CD4-positive, alpha-beta T cell treated with Interleukin-15 for 1 hour (primary cell): Measurements from ENCODE around the gene APCDD1.

Source experiments
- DNase-seq: peaks from one replicate; pipeline ENCODE4 v3.0.0-alpha.2; 2020

The APCDD1 gene

DNA sequence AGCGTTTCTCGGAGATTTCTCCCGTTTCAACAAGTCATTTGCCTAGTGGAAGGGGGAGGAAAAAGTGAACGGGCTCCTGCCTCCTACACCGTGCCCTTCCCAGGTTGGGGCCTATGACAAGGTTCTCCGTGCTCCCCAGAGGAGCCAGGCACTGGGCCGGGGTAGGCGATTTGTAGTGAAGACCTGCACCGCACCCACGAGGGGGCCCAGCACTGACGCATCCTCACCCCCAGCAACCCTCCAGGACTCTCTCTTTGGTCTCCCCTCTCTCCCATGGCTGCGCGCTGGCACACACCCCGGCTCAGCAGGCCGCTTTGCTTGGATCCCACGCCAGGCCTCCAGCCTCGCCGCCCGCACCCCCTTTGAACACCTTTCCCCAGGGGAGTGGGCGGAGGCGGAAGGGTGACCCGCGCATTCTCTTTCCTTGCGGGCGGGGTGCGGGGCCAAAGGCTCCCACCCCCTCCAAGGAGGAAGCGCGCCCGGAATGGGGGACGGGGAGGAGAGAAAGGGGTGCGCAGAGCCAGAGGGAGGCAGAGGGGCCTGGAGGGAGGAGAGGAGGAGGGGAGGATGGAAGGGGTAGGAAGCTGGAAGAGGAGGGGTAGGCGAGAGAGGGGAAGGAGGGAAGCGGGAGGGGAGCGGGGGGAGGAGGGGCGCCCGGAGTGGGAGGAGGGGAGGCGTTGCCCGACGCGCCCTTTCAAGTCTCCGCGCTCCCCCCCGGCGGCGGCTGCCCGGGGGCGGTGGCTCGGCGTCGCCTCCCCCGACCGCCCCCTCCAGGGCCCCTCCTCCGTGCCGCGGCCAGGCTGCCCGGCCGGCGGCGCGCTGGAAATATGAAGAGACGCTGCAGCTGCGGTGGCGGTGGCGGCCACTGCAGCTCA, at the start of gene APCDD1:
Gene APCDD1 (plus strand): TSS at position 830 of the 875 bp plus-strand sequence. CDS start 347 bp downstream, outside the sequence.
- DNase-seq = no peak

DNA sequence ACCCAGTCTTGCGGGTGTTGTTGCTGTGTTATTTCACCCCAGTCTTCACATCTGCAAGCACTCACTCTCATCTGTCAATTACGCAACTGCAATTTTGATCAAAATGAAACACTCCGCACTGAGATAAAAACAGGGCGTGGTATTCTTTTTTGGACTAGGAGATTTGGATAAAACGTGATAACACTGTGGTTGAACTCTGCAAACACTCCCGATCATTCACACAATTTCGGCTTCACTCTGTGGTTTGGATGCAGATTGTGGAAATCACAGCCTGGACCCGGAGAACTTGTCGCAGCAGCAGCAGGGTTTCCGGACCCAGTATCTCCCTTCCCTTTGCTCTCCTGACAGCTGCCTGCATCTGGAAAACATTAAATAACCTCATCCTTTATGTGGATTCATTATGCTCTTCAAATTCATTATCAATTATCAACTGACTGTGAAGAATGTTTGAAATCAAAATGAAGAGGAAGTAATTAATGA, 49.4 kb upstream of the APCDD1 start:
- DNase-seq = no peak

- DNase-seq = no peak
Observed at GRCh38 chr18:10405816-10406663, 48.4 kb upstream of the APCDD1 start.

- DNase-seq = no peak
Observed at GRCh38 chr18:10408131-10408530, 46.3 kb upstream of the APCDD1 start.

DNA sequence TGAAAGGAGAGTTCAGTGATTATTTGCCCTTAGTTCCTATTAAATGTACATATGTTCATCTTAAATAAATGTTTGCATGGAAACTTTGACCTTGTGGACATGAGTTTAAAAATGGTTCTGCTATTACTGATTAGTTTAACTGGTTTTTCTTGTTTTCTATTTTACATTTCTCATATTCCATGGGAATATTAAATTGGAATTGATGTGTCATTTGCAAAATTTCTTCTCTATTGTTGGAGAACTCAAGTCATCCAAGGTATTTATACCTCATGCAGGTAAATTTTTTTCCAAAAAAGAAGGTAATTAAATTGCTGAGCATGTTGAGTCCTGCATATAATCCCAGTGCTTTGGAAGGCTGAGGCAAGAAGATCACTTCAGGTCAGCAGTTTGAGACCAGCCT, 45.4 kb upstream of the APCDD1 start:
- no peak for DNase-seq

DNA sequence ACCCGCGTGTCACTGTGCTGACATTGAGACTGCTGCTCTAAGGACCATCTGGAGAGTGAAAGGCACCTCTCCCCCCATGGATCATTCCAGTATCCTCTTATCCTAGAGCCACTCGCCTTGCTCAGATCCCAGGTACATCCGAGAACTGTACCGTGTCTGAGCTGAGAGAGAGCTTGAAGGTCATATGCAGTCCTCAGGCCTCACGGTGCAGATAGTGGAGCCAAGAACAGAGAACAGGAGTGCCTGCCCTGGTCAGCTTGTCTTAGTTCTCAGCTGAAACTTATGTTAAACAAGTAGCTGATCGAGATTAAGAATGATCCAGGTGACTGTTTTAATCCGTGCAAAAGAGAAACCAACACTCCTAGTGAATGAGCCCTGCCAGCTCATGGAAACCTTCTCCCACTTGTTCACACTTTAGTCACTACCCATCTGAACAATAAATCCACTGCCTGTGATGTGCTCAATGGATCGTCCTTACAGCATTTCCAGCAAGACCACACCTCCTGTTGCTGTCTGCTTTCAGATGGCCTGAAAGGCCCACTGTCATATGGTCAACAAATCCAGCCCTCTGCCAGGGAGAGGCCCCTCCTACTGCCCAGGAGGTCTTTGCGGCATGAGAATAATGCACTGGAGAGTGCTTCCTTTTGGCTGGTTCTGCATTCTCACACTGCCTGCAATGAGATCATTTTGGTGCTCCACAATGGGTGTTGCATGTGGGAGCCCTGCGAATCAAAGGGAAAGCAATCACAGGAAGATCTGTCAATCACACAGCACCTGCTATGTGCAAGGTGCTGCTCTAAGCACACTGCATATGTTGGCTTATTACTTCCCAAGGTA, 43.7 kb upstream of the APCDD1 start:
- DNase-seq = no peak

DNA sequence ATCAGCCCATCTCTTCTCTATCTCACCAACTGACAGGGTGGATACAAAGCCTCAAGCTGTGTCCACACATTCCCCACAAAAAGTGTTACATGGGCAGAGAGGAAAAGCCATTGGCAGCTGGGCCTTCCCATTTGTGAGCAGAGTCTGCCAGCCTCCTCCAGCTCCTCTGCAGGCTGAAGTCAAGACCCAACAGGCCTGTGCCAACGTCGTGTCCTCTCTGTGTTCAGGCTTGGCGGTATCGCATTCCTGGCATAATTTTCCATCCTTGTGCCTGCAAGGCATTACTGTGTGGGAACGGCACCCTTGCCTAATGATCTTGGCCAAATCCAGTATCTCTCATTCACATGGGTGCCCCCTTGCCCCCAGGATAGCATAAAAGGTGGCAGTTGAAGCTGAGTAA, 41.5 kb upstream of the APCDD1 start:
- DNase-seq = no peak

DNA sequence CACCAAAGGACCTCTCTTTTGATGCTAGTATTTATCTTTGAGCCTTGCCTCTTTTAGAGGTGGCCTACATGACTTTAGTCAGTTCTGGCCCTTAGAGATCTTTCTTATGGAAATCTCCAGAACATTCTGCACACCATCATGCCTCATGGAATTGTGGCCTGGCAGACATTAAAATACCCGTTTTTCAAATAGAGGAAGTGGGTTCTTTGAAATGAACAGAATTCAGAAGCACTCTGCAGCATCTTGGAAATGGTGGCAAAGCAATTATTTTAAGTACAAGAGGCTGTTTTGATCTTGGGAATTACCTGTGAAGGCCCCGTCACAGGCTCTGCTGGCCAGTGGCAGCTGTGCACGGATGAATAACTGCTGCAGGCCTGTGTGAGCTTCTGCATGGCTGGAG, 40.7 kb upstream of the APCDD1 start:
- DNase-seq = no peak

DNA sequence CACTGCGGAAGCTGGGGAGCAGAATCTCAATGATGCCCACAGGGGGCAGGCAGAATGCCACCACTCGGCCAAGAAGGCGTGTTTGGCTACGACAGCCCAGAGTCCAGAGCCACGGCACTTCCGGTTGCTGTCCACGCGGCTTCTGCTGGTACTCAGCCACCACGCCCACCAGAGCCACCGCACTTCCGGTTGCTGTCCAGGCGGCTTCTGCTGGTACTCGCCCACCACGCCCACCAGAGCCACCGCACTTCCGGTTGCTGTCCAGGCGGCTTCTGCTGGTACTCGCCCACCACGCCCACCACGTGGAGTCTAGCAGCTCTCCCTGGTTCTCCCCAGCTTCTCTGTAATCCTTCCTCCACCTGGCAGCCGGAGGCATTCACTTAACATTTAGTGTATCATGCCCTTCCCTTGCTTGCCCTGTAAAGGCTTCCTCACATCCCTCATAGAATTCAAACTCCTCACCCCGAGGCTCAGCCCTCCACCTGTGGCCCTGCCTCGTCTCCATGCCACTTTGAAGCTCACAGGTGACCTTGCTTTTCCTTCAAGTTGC, 40.1 kb upstream of the APCDD1 start:
- no peak for DNase-seq

DNA sequence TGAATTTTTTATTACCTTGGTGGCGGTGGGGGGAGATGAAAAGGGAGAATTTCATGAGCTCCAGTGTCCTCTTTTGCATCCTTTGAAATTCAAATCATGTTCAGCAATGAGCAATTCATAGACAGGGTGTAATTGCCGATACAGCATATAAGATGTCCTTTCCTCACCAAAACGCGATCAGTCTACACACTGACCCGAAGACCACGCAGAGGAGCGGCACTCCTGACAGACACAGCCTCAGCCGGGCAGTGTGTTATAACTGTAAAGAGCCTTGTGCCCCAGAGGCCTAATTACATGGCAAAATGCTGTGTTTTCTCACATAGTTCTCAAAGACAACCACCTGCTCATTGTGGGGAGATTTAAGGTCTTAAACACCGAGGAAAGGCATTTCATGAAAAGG, 38.4 kb upstream of the APCDD1 start:
- DNase-seq = no peak

- DNase-seq = no peak
Observed at GRCh38 chr18:10417191-10417590, 37.2 kb upstream of the APCDD1 start.

DNA sequence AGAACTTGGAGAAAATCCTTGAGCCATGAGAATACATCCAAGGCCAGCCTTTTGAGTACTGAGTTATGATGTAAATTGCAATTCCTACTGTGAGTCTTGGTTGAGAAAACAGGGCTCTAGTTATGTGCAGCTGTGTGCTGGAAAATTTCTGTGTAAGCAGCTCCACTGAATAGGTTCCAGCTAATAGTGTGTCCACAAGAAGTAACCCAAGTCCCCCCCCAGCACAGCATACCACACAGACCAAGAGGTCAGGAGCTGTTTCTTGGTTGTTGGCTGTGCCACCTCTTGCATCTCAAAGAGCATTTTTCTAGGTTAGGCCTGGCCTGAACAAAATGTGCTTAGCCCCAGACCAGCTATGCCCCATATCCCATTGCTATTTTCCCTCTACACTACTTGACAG, 36.8 kb upstream of the APCDD1 start:
- DNase-seq = no peak

DNA sequence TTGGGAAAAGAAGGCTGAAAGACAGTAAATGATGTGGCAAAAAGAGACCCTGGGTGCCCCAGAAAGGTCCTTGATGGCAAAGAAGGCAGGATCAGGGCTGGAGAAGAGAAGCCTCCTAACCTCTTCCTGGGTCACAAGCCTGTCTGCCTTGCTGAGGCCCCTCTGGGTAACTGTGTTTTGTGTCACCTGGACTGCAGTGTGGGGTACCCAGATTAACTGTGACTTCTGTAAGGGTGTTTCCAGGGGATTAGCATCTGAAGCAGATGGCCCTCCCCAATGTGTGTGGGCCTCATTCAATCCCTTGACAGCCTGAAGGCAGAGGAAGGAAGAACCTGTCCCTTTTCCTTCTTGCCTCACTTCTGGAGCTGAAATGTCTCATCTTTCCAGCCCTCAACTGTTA, 35.6 kb upstream of the APCDD1 start:
- DNase-seq = no peak

DNA sequence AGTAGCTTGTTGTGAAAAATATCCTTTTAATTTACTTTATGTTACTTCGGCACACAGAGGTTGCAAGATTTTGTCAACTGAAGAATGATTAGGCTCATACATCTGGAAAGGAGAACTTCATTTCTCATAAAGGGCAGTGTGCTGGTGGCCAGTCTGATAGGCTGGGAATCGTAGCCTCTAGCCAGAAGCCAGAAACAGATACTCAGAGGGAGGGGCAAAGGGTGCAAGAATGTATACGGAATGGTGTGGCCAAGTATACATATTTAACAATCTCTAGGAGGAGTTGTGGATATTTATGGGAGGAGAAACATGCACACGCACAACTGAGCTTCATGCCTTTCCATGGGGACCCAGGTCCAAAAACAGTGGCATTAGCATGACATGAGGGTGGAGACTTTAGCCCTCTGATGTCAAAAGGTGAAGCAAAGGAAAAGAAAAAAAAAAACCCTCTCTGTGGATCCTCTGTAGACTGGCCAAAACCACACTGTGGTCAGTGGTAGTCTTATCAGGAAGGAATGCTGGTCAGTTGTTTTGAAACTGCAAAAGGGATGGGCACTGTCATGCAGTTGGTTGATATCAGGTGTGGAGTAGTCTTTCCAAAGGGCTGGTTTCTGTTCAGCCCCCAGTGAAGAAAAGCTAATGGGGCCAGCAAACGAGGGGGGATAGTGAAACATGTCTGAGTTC, 34.9 kb upstream of the APCDD1 start:
- no peak for DNase-seq

GRCh38 chr18:10420561-10421352, 33.7 kb upstream of the APCDD1 start:
- no peak for DNase-seq

- no peak for DNase-seq
Observed at GRCh38 chr18:10421859-10422258, 32.6 kb upstream of the APCDD1 start.

DNA sequence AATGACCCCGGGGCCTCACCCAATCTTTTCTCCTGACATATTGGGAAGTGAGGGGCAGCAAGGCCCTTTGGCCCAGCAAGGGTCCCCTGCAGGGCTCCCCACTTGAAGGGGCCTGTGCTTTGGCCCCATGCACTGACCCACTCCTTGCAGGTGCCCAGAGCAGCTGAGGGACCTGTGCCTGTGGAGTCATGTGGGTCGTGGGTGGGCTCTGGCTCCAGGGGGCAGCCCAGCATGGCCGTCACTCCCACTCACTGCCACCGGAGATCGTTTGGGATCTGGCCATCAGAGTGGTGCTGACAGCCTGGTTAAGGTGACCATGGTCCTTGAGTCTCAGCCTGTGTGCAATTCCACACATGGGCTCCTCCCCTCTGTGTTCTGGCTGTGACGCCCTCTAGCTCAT, 31.7 kb upstream of the APCDD1 start:
- DNase-seq = no peak

DNA sequence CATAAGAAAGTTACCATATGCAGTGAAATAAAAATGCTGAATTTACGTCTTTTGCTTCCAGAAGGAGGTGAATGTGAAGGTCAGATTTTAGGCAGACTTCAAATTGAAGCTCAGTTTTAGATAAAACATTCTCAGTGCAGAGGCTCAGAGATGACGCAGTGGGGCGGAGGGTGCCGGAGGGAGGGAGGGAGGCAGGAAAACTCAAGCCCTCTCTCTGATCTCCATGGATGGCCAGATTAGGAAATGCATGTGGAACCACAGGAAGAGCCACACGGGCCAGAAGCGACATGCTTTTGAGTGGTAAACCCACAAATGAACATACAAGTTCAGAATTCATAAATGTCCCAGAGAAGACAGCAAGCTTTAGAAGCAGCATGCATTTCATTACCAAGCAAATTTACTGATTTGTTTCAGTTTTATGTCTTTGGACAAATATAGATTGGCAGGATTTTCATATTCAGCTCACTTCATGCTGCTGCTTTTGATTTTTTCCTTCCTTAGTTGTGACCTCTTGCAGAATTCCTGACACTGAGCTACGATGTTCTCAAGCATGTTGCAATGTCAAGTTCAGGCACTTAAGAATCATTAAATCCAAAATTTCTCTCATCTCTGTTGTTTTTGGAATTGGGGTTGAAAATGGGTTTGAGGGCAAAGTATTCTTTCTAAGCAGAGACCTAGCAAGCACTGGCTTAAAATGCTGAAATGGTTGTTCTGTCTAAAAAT, 29.7 kb upstream of the APCDD1 start:
- no peak for DNase-seq

- no peak for DNase-seq
Observed at GRCh38 chr18:10430677-10431076, 23.8 kb upstream of the APCDD1 start.

DNA sequence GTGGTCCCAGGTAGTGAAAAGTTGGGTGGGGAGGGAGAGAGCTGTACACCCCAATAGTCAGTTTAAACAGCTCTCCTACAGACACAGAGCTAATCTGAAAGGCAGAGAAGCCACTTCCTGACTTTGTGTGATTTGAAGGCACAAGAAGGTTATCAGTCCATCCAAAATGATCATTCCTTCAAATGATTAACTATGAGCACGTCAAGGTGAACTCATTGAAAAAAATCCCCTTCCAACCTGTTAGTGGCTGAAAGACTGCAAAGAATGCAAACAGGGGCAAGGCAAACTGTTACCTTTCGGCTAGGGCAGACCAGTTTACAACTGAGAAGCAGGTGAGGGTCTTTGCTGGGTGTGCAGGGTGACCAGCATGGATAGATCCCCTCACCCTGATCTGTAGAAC, 22.8 kb upstream of the APCDD1 start:
- no peak for DNase-seq
